SJCRH30 (cell line): Measurements from ENCODE around the gene POR. TPM values are rescaled to one million over a fixed set of nuclear protein-coding genes. Genes with fewer than 3 reads are reported as not detected.
"Not testable (repeated sequence)": the region's sequence is repeated elsewhere in the genome, so short reads cannot be mapped to it uniquely, and the experiment has no call there.

Experiments used
- DNase-seq, 2 experiments: peaks; one replicate each; pipeline ENCODE4 v3.0.0-alpha.2; 2015 to 2020
- H3K27ac ChIP-seq: fragments of 250-450 bp; sonication (Bioruptor Pico); 2 replicates; pipeline ENCODE4 v1.5.1; 2020; ENCODE audit warnings: mild to moderate bottlenecking, moderate library complexity
- H3K27me3 ChIP-seq: fragments of 250-450 bp; sonication (Bioruptor Pico); 2 replicates; pipeline ENCODE4 v1.5.1; 2020; ENCODE audit warnings: mild to moderate bottlenecking, moderate library complexity
- H3K36me3 ChIP-seq: fragments of 250-450 bp; sonication (Bioruptor Pico); 2 replicates; pipeline ENCODE4 v1.5.1; 2020; ENCODE audit warnings: mild to moderate bottlenecking, moderate library complexity
- H3K4me1 ChIP-seq: fragments of 250-450 bp; sonication (Bioruptor Pico); 2 replicates; pipeline ENCODE4 v1.5.1; 2020; ENCODE audit warnings: mild to moderate bottlenecking, moderate library complexity
- H3K4me3 ChIP-seq: fragments of 250-450 bp; sonication (Bioruptor Pico); 2 replicates; pipeline ENCODE4 v1.5.1; 2020; ENCODE audit warnings: mild to moderate bottlenecking, moderate library complexity
- H3K9me3 ChIP-seq: fragments of 250-450 bp; sonication (Bioruptor Pico); replicated peaks from 2 replicates; pipeline ENCODE4 v1.5.1; 2020; ENCODE audit warnings: mild to moderate bottlenecking, moderate library complexity
- total RNA-seq: library from RNA; depleted of rRNA; stranded (reverse); fragments of >200 nt; shearing (Covaris generic); gene quantifications from 2 replicates; pipeline ENCODE4 v1.2.3, GENCODE V29; 2014

Gene POR
- total RNA-seq, 1 experiment from 2014 or later = 109 TPM

GRCh38 chr7:75892634-75893272 lies 22.2 kb upstream of the POR start:
- Histone ChIP-seq H3K4me3 (0 out of 2 replicates have a peak overlapping the region, but pooled peaks have one; percentile 0), H3K27ac (peak overlapping the region; percentile 77), H3K4me1 (peaks cover 43% of the 10 kb centered on the region), H3K36me3 (peaks cover 4% of the 10 kb centered on the region; the same call in 1 of the 2 replicates), H3K9me3 (no peaks in the 10 kb centered on the region), H3K27me3 (no peaks in the 10 kb centered on the region)
- peak; percentile 96 to 97 for DNase-seq

GRCh38 chr7:75896803-75897327 lies 18.1 kb upstream of the POR start:
- H3K4me3 ChIP-seq = no peak overlapping the region
- H3K4me1 ChIP-seq = peaks cover 26% of the 10 kb centered on the region
- no peaks in the 10 kb centered on the region for H3K9me3 ChIP-seq
- no peaks in the 10 kb centered on the region for H3K36me3 ChIP-seq
- no peaks in the 10 kb centered on the region for H3K27me3 ChIP-seq
- DNase-seq = no peak
- H3K27ac ChIP-seq = no peak overlapping the region; the same call in 1 of the 2 replicates

DNA sequence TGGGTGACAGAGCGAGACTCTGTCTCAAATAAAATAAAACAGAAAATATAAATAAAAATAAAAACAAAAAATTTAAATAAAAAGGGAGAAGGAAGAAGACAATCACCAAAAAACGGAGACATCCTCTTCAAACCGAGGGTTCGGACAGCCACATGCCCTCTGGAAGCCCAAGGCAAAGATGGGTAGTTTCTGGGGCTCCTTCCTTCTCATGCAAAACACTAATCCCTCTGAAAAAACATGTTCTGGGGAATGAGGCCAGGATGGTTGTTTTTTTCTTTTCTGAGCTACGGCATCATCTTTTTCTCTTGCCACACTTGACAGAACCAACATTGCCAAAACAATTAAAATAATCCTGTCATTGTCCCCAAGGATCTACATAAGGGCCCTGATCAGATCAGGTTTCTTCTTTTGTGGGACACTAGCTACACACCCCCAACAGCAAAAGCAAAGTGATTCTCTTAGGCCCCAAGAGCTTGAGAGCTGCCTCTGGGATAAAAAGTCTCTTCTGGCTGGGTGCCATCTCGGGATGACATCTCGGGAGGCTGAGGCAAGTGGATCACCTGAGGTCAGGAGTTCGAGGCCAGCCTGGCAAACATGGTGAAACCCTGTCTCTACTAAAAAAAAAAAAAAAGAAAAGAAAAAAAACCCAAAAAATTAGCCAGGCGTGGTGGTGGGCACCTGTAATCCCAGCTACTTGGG lies 14.2 kb upstream of the POR start:
- H3K27ac ChIP-seq = no peak overlapping the region
- no peak for DNase-seq
- H3K4me3 ChIP-seq = no peak overlapping the region
- peaks cover 9% of the 10 kb centered on the region; the same call in 1 of the 2 replicates for H3K4me1 ChIP-seq
- no peaks in the 10 kb centered on the region for H3K36me3 ChIP-seq
- no peaks in the 10 kb centered on the region for H3K27me3 ChIP-seq
- no peaks in the 10 kb centered on the region for H3K9me3 ChIP-seq

DNA sequence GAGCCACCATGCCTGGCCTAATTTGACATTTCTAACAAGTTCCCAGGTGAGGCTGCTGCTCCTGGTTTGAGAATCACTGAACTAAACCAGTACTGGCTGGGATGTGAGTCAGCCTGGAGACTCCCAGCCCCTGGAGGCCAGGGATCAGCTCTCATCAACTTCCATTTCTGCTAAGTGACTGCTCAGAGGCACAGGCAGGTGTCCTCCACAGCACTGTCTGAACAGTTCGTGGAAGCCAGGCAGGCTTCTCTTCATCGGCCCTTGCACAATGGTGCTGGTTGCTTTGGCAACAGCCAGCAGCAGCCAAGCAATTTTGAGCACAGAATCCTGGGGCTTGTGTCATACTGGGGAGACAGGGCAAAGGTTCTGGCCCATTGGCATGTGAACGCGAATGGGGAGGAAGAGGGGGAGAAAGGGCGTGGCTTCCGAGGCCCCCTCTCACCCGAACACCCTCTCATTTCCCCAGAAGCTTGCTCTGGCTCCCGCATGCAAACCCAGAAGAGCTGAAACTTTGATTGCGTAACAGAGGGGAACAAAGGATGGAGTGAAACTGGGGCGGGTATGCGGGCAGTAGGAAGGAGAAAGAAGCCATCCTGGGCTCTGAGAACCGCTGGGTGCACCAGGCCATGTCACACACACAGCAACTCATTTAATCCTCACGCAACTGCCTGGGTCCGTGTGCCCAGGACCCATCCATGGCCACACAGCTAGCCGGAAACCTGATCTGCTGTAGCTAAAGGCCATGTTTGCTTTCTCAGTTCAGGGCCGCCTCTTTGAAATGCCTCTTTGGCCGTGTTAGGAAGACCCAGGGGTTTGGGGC lies 9.0 kb upstream of the POR start:
- DNase-seq = peak; percentile 72 to 81
- H3K9me3 ChIP-seq = no peaks in the 10 kb centered on the region
- H3K27me3 ChIP-seq = no peaks in the 10 kb centered on the region
- H3K27ac ChIP-seq = peak overlapping the region; percentile 23; the same call in 1 of the 2 replicates
- peak overlapping the region; percentile 33 for H3K4me3 ChIP-seq
- H3K4me1 ChIP-seq = peaks cover 8% of the 10 kb centered on the region; the same call in 1 of the 2 replicates
- H3K36me3 ChIP-seq = no peaks in the 10 kb centered on the region

DNA sequence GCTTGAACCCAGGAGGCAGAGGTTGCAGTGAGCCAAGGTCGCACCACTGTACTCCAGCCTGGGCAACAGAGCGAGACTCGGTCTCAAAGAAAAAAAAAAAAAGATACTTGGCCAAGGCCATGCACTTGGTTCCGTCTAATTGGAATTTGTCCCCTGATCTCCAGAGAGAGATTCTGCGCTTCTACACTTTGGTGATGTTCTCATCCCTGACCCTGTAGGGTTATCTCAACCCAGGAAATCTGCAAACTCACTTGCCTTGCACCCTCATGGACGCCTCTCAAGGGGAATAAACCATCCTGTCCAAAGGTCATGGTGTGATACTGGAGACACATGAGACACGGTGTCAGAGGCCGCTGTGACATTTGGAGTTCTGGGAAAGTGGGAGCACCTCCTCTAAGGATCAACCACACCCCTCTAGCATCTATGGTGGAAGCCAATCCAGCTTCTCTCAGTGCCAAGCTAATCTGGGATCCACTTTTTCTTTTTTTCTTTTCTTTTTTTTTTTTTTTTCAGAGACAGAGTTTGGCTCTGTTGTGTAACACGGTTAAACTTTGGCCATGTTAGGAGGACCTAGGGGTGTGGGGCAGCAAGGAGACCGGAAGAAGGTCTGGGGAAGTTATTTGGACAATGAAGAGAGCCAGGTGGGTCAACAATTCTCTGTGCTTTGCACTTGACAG lies 7.8 kb upstream of the POR start:
- H3K4me3 ChIP-seq = no peak overlapping the region
- no peak for DNase-seq
- no peaks in the 10 kb centered on the region for H3K36me3 ChIP-seq
- H3K27ac ChIP-seq = no peak overlapping the region
- no peaks in the 10 kb centered on the region for H3K9me3 ChIP-seq
- peaks cover 8% of the 10 kb centered on the region; the same call in 1 of the 2 replicates for H3K4me1 ChIP-seq
- H3K27me3 ChIP-seq = no peaks in the 10 kb centered on the region

DNA sequence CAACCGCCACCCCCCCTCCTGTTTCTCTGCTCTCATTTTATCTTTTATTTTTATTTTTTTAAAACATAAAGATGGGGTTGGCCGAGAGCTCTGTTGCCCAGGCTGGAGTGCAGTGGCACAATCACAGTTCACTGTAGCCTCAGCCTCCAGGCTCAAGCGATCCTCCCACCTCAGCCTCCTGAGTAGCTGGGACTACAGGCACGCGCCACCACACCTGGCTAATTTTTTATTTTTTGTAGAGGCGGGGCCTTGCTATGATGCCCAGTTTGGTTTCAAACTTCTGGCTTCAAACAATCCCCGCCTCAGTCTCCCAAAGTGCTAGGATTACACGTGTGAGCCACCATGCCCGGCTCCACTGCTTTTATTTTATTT lies 7.3 kb upstream of the POR start:
- not testable (repeated sequence) for DNase-seq, H3K4me3 ChIP-seq, H3K36me3 ChIP-seq, H3K9me3 ChIP-seq, H3K27ac ChIP-seq, H3K4me1 ChIP-seq, H3K27me3 ChIP-seq

- Histone ChIP-seq H3K4me1 (peaks cover 8% of the 10 kb centered on the region; the same call in 1 of the 2 replicates), H3K27ac (no peak overlapping the region), H3K4me3 (no peak overlapping the region), H3K36me3 (no peaks in the 10 kb centered on the region), H3K9me3 (no peaks in the 10 kb centered on the region), H3K27me3 (no peaks in the 10 kb centered on the region)
- DNase-seq = no peak
Observed at GRCh38 chr7:75909521-75910132, 5.3 kb upstream of the POR start.

GRCh38 chr7:75911186-75911585 lies 3.8 kb upstream of the POR start:
- H3K36me3 ChIP-seq, DNase-seq, H3K4me1 ChIP-seq, H3K27ac ChIP-seq, H3K9me3 ChIP-seq, H3K4me3 ChIP-seq, H3K27me3 ChIP-seq: not testable (repeated sequence)

GRCh38 chr7:75913437-75913836 lies 1.5 kb upstream of the POR start:
- Histone ChIP-seq H3K27ac (no peak overlapping the region), H3K36me3 (no peaks in the 10 kb centered on the region), H3K27me3 (no peaks in the 10 kb centered on the region), H3K4me1 (peaks cover 4% of the 10 kb centered on the region; the same call in 1 of the 2 replicates), H3K4me3 (no peak overlapping the region), H3K9me3 (no peaks in the 10 kb centered on the region)
- no peak for DNase-seq

DNA sequence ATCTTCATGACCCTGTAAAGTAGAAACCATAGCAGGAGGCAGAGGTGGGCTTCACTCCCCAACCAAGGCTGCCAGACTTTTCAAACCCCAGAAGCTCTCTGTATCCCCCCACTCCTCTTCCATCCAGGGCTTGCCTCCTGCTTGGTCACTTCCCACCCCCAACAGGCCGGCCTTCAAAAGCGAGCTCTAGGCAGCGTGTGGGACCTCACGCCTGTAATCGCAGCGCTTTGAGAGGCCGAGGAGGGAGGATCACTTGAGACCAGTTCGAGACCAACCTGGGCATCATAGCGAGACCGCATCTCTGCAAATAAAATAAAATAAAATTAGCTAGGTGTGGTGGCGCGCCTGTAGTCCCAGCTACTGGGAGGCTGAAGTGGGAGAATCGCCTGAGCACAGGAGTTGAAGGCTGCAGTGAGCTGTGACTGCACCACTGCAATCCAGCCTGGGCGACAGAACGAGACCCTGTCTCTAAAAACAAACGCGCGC lies 743 bp upstream of the POR start:
- peak overlapping the region; percentile 38; the same call in 1 of the 2 replicates for H3K27ac ChIP-seq
- H3K27me3 ChIP-seq = no peaks in the 10 kb centered on the region
- no peaks in the 10 kb centered on the region for H3K36me3 ChIP-seq
- DNase-seq = peak in 1 of 2 experiments; percentile 22
- H3K4me1 ChIP-seq = peaks cover 4% of the 10 kb centered on the region; the same call in 1 of the 2 replicates
- H3K9me3 ChIP-seq = no peaks in the 10 kb centered on the region
- peak overlapping the region; percentile 75 for H3K4me3 ChIP-seq

DNA sequence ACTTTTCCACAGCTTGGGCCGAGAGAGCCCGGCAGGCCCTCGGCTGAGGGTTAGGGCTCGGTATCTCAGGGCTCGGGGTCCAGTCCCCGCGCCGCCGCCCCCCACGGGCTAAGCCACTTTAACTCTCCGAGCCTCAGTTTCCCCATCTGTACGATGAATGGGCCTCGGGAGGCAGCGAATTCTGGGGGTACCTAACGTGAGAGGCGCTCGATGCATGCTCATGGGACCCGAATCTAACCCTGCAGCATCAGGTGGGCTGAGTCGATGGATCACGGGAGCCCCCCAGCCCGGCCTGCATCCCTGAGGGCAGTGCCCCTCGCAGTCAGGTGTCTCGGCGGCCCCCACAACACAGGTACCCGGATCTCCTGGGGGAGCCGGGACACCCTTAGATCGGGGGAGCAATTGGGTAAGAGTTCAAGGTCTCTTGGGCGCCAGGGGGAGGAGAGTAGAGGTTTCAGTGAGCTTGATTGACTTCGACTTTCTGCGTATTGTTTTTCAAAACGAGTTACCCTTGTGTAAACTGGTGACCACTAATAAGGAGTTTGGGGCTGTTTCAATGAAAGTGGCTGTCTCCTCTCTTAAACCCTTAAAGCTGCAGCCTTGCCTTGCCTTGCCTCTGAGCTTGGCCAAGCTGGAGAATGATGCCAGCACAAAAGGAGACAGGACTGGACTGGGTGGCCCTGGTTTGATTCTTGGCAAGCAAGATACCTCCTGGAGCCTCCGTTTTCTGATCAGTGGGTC lies 631 bp downstream of the POR start:
- Histone ChIP-seq H3K27me3 (no peaks in the 10 kb centered on the region), H3K36me3 (no peaks in the 10 kb centered on the region), H3K4me3 (peak overlapping the region; percentile 75), H3K9me3 (no peaks in the 10 kb centered on the region), H3K4me1 (peaks cover 4% of the 10 kb centered on the region; the same call in 1 of the 2 replicates), H3K27ac (peak overlapping the region; percentile 29)
- peak in 1 of 2 experiments; percentile 46 for DNase-seq

DNA sequence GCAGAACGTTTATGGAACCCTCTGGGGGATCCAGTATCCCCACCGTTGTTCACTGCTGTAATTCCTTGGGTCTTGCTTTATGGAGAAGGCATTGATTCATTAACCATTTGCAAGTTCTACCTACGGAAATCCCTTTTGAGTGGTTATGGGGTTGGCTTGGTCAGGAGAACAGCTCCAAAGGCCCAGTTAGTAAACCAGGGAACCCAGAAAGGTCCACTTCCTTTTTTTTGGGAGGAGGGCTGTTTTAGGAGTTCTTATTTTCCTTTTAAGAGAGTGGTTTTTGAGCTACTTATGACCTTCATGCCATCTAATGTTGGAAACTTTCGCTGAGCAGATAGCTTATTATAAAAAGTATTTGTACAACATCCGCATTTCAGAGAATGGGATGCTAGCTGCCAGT lies 1.3 kb downstream of the POR start:
- H3K4me3 ChIP-seq = peak overlapping the region; percentile 75
- H3K4me1 ChIP-seq = peaks cover 4% of the 10 kb centered on the region; the same call in 1 of the 2 replicates
- H3K9me3 ChIP-seq = no peaks in the 10 kb centered on the region
- DNase-seq = no peak
- 0 out of 2 replicates have a peak, but pooled peaks cover 4% of the 10 kb centered on the region for H3K36me3 ChIP-seq
- no peaks in the 10 kb centered on the region for H3K27me3 ChIP-seq
- H3K27ac ChIP-seq = no peak overlapping the region
